Measurements from ENCODE around the gene RABGAP1L. TPM values are rescaled to one million over a fixed set of nuclear protein-coding genes. Genes with fewer than 3 reads are reported as not detected.
"Not testable (repeated sequence)": the region's sequence is repeated elsewhere in the genome, so short reads cannot be mapped to it uniquely, and the experiment has no call there.

The RABGAP1L gene
- total RNA-seq, 1 donor from 2014 or later = 30.3 TPM

DNA sequence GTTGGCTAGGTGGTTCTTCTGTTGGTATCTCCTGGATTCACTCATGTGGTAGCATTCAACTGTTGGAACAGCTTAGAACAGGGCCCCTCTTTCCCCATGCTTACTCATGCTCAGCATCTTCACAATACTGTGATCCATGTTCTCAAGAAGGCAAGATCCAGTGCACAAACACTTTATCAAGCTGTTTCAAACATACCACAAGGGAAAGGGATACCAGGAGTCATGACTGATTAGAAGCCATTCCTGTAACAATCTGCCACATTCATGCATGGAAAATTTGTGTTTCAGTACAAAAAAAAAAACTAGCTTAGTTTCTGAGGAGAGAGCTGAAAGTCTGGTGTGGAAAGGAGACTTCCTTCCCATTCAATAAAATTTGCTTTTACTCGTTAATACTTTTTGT lies 670.7 kb downstream of the RABGAP1L start:
- Histone ChIP-seq H3K27me3 (ENCODE audit: control insufficient read depth in 3 of 3, insufficient read depth in 3 of 3, low read length in 3 of 3) (no peaks in the 10 kb centered on the region), H3K9me3 (ENCODE audit: control insufficient read depth in 3 of 3, low read length in 3 of 3) (no peaks in the 10 kb centered on the region), H3K9ac (ENCODE audit: low read depth in 1 of 3, low read length in 3 of 3) (no peak overlapping the region), H3K27ac (ENCODE audit: low read depth, low read length) (no peak overlapping the region), H3K4me1 (ENCODE audit: control insufficient read depth in 3 of 3, insufficient read depth in 3 of 3, low read length in 3 of 3) (no peaks in the 10 kb centered on the region), H3K36me3 (ENCODE audit: control insufficient read depth in 3 of 3, insufficient read depth in 3 of 3, low read length in 3 of 3) (no peaks in the 10 kb centered on the region), H3K4me3 (ENCODE audit: low read length in 3 of 3) (no peak overlapping the region)

DNA sequence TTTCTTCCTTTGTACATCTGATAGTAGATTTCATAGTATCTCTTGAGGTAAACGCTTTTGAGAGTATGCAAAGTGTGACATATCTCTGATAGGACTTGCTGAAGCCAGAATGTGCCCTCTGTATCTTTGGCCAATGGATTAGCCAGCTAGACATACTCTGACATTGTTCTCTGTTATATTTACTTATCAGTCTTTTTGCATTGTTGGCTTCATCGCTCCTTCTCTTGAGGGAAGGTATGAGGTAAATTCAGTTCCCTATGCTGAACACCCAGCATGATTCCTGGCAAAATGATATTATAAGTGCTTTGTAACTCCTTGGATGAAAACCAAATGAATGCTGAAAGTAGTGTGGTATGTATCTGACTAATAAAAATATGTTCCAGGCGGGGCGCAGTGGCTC lies 677.2 kb downstream of the RABGAP1L start:
- Histone ChIP-seq H3K9me3 (ENCODE audit: control insufficient read depth in 3 of 3, low read length in 3 of 3) (no peaks in the 10 kb centered on the region), H3K27me3 (ENCODE audit: control insufficient read depth in 3 of 3, insufficient read depth in 3 of 3, low read length in 3 of 3) (no peaks in the 10 kb centered on the region), H3K36me3 (ENCODE audit: control insufficient read depth in 3 of 3, insufficient read depth in 3 of 3, low read length in 3 of 3) (no peaks in the 10 kb centered on the region), H3K9ac (ENCODE audit: low read depth in 1 of 3, low read length in 3 of 3) (no peak overlapping the region), H3K27ac (ENCODE audit: low read depth, low read length) (no peak overlapping the region), H3K4me3 (ENCODE audit: low read length in 3 of 3) (no peak overlapping the region), H3K4me1 (ENCODE audit: control insufficient read depth in 3 of 3, insufficient read depth in 3 of 3, low read length in 3 of 3) (no peaks in the 10 kb centered on the region)

DNA sequence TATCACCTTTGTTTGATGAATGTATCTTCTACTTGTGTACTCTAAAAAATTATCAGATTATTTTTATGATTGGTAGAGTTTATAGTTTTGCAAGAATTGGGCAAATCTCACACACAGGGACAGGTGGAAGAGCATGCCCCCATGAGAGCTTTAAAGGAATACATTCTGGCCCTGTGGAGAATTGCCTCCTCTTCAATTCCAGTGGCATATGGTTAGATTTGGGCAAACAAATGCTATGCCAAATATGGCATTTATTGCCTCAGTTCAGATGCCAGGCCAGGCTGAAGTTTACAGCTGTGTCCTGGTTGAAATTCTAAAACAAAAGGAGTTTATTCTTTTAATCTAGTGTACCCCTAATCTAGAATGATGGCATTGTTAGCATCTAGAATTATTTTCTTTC lies 678.1 kb downstream of the RABGAP1L start:
- H3K4me3 ChIP-seq (ENCODE audit: low read length in 3 of 3) = no peak overlapping the region
- no peaks in the 10 kb centered on the region for H3K27me3 ChIP-seq (ENCODE audit: control insufficient read depth in 3 of 3, insufficient read depth in 3 of 3, low read length in 3 of 3)
- no peaks in the 10 kb centered on the region for H3K36me3 ChIP-seq (ENCODE audit: control insufficient read depth in 3 of 3, insufficient read depth in 3 of 3, low read length in 3 of 3)
- no peaks in the 10 kb centered on the region for H3K4me1 ChIP-seq (ENCODE audit: control insufficient read depth in 3 of 3, insufficient read depth in 3 of 3, low read length in 3 of 3)
- H3K9ac ChIP-seq (ENCODE audit: low read depth in 1 of 3, low read length in 3 of 3) = no peak overlapping the region
- no peak overlapping the region for H3K27ac ChIP-seq (ENCODE audit: low read depth, low read length)
- no peaks in the 10 kb centered on the region for H3K9me3 ChIP-seq (ENCODE audit: control insufficient read depth in 3 of 3, low read length in 3 of 3)

- no peaks in the 10 kb centered on the region for H3K36me3 ChIP-seq (ENCODE audit: control insufficient read depth in 3 of 3, insufficient read depth in 3 of 3, low read length in 3 of 3)
- H3K4me1 ChIP-seq (ENCODE audit: control insufficient read depth in 3 of 3, insufficient read depth in 3 of 3, low read length in 3 of 3) = no peaks in the 10 kb centered on the region
- no peak overlapping the region for H3K27ac ChIP-seq (ENCODE audit: low read depth, low read length)
- H3K4me3 ChIP-seq (ENCODE audit: low read length in 3 of 3) = no peak overlapping the region
- no peaks in the 10 kb centered on the region for H3K9me3 ChIP-seq (ENCODE audit: control insufficient read depth in 3 of 3, low read length in 3 of 3)
- H3K9ac ChIP-seq (ENCODE audit: low read depth in 1 of 3, low read length in 3 of 3) = no peak overlapping the region
- no peaks in the 10 kb centered on the region for H3K27me3 ChIP-seq (ENCODE audit: control insufficient read depth in 3 of 3, insufficient read depth in 3 of 3, low read length in 3 of 3)
These were observed 679.9 kb downstream of the RABGAP1L start for GRCh38 chr1:174839211-174839610.

DNA sequence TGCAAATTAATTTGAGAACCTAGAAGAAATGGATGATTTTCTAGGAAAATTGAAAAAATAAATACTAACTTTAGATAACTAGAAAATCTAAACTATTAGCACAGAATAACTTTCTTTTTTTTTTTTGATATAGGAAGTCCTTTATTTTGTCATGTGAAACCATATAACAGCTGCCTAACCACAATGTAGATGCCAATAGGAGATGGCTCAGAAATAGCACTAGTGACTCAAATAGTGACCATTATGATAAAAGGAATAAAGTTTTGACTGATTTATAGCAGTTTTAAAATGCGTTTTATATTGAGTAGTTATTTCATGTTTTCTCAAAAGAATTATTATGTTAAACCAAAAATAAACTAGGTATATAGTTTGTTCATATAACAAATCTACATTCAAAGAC lies 682.4 kb downstream of the RABGAP1L start:
- Histone ChIP-seq H3K36me3 (ENCODE audit: control insufficient read depth in 3 of 3, insufficient read depth in 3 of 3, low read length in 3 of 3) (no peaks in the 10 kb centered on the region), H3K27ac (ENCODE audit: low read depth, low read length) (no peak overlapping the region), H3K9ac (ENCODE audit: low read depth in 1 of 3, low read length in 3 of 3) (no peak overlapping the region), H3K4me1 (ENCODE audit: control insufficient read depth in 3 of 3, insufficient read depth in 3 of 3, low read length in 3 of 3) (no peaks in the 10 kb centered on the region), H3K9me3 (ENCODE audit: control insufficient read depth in 3 of 3, low read length in 3 of 3) (no peaks in the 10 kb centered on the region), H3K27me3 (ENCODE audit: control insufficient read depth in 3 of 3, insufficient read depth in 3 of 3, low read length in 3 of 3) (no peaks in the 10 kb centered on the region), H3K4me3 (ENCODE audit: low read length in 3 of 3) (no peak overlapping the region)

DNA sequence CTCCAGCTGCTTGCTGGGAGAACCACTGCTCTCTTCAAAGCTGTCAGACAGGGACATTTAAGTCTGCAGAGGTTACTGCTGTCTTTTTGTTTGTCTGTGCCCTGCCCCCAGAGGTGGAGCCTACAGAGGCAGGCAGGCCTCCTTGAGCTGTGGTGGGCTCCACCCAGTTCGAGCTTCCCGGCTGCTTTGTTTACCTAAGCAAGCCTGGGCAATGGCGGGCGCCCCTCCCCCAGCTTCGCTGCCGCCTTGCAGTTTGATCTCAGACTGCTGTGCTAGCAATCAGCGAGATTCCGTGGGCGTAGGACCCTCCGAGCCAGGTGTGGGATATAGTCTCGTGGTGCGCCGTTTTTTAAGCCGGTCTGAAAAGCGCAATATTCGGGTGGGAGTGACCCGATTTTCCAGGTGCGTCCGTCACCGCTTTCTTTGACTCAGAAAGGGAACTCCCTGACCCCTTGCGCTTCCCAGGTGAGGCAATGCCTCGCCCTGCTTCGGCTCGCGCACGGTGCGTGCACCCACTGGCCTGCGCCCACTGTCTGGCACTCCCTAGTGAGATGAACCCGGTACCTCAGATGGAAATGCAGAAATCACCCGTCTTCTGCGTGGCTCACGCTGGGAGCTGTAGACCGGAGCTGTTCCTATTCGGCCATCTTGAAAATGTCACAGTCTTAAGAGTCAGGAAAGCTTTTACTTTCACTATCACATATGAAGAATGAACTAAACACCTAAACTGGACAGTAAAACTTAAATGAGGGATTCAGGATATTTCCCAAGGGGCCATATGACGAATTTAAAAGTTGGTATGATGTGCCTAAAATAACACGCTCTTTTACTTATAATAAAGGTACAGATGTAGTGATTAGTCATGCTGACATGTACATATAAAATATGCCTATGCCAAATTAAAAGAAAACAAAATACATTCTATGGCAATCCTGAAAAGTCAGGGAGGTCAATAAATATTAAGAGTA lies 689.6 kb downstream of the RABGAP1L start:
- H3K36me3 ChIP-seq (ENCODE audit: control insufficient read depth in 3 of 3, insufficient read depth in 3 of 3, low read length in 3 of 3); H3K9ac ChIP-seq (ENCODE audit: low read depth in 1 of 3, low read length in 3 of 3); H3K27ac ChIP-seq (ENCODE audit: low read depth, low read length); H3K27me3 ChIP-seq (ENCODE audit: control insufficient read depth in 3 of 3, insufficient read depth in 3 of 3, low read length in 3 of 3); H3K9me3 ChIP-seq (ENCODE audit: control insufficient read depth in 3 of 3, low read length in 3 of 3); H3K4me1 ChIP-seq (ENCODE audit: control insufficient read depth in 3 of 3, insufficient read depth in 3 of 3, low read length in 3 of 3); H3K4me3 ChIP-seq (ENCODE audit: low read length in 3 of 3): not testable (repeated sequence)

DNA sequence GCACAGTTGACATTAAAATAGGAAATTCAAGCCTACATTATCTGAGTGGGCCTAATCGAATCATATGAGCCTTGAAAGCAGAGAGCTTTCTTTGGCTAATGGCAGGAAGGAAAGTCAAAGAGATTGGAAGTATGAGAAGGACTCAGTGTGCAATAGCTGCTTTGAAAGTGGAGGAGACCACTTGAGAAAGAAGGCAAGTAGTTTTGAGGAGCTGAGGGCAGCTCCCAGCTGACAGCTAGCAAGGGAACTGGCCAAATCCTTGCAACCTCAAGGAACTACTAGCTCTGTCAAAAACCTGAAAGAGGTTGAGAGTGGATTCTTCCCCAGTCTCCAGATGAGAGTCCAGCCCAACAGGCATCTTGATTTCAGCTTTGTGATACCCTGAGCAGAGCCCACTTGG lies 691.4 kb downstream of the RABGAP1L start:
- Histone ChIP-seq H3K27ac (ENCODE audit: low read depth, low read length) (no peak overlapping the region), H3K27me3 (ENCODE audit: control insufficient read depth in 3 of 3, insufficient read depth in 3 of 3, low read length in 3 of 3) (no peaks in the 10 kb centered on the region), H3K4me3 (ENCODE audit: low read length in 3 of 3) (no peak overlapping the region), H3K4me1 (ENCODE audit: control insufficient read depth in 3 of 3, insufficient read depth in 3 of 3, low read length in 3 of 3) (no peaks in the 10 kb centered on the region), H3K9ac (ENCODE audit: low read depth in 1 of 3, low read length in 3 of 3) (no peak overlapping the region), H3K36me3 (ENCODE audit: control insufficient read depth in 3 of 3, insufficient read depth in 3 of 3, low read length in 3 of 3) (no peaks in the 10 kb centered on the region), H3K9me3 (ENCODE audit: control insufficient read depth in 3 of 3, low read length in 3 of 3) (no peaks in the 10 kb centered on the region)

GRCh38 chr1:174858301-174858700 lies 699.0 kb downstream of the RABGAP1L start:
- Histone ChIP-seq H3K36me3 (ENCODE audit: control insufficient read depth in 3 of 3, insufficient read depth in 3 of 3, low read length in 3 of 3) (no peaks in the 10 kb centered on the region), H3K4me1 (ENCODE audit: control insufficient read depth in 3 of 3, insufficient read depth in 3 of 3, low read length in 3 of 3) (no peaks in the 10 kb centered on the region), H3K9ac (ENCODE audit: low read depth in 1 of 3, low read length in 3 of 3) (no peak overlapping the region), H3K4me3 (ENCODE audit: low read length in 3 of 3) (no peak overlapping the region), H3K27me3 (ENCODE audit: control insufficient read depth in 3 of 3, insufficient read depth in 3 of 3, low read length in 3 of 3) (no peaks in the 10 kb centered on the region), H3K27ac (ENCODE audit: low read depth, low read length) (no peak overlapping the region), H3K9me3 (ENCODE audit: control insufficient read depth in 3 of 3, low read length in 3 of 3) (no peaks in the 10 kb centered on the region)

DNA sequence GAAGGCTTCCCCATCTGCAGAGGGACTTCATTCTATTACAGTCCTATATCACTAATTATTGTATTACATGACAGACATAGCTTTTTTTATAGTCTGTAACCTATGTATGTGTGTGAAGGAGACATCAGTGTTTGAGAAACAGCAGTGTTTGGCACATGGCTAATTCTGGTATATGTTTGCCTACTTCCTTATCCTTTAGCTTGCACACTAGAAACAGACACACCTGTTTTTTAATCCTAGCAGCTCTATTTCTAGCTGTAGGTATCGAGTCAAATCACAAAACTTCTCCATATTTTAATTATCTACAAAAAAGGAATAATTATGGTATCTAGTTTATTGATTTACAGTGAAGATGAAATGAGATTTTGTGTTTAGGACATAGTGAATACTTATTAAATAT lies 711.0 kb downstream of the RABGAP1L start:
- no peak overlapping the region for H3K27ac ChIP-seq (ENCODE audit: low read depth, low read length)
- no peaks in the 10 kb centered on the region for H3K9me3 ChIP-seq (ENCODE audit: control insufficient read depth in 3 of 3, low read length in 3 of 3)
- no peak overlapping the region for H3K9ac ChIP-seq (ENCODE audit: low read depth in 1 of 3, low read length in 3 of 3)
- H3K4me1 ChIP-seq (ENCODE audit: control insufficient read depth in 3 of 3, insufficient read depth in 3 of 3, low read length in 3 of 3) = no peaks in the 10 kb centered on the region
- H3K27me3 ChIP-seq (ENCODE audit: control insufficient read depth in 3 of 3, insufficient read depth in 3 of 3, low read length in 3 of 3) = no peaks in the 10 kb centered on the region
- H3K4me3 ChIP-seq (ENCODE audit: low read length in 3 of 3) = no peak overlapping the region
- no peaks in the 10 kb centered on the region for H3K36me3 ChIP-seq (ENCODE audit: control insufficient read depth in 3 of 3, insufficient read depth in 3 of 3, low read length in 3 of 3)

- Histone ChIP-seq H3K9me3 (ENCODE audit: control insufficient read depth in 3 of 3, low read length in 3 of 3) (no peaks in the 10 kb centered on the region), H3K9ac (ENCODE audit: low read depth in 1 of 3, low read length in 3 of 3) (no peak overlapping the region), H3K36me3 (ENCODE audit: control insufficient read depth in 3 of 3, insufficient read depth in 3 of 3, low read length in 3 of 3) (no peaks in the 10 kb centered on the region), H3K4me3 (ENCODE audit: low read length in 3 of 3) (no peak overlapping the region), H3K27me3 (ENCODE audit: control insufficient read depth in 3 of 3, insufficient read depth in 3 of 3, low read length in 3 of 3) (no peaks in the 10 kb centered on the region), H3K27ac (ENCODE audit: low read depth, low read length) (no peak overlapping the region), H3K4me1 (ENCODE audit: control insufficient read depth in 3 of 3, insufficient read depth in 3 of 3, low read length in 3 of 3) (no peaks in the 10 kb centered on the region)
These were observed 712.6 kb downstream of the RABGAP1L start for GRCh38 chr1:174871886-174872285.

All from skeletal muscle tissue (tissue), 4 donors.